NB4 (cell line): Measurements from ENCODE around the gene LYST.

Source experiments
- CTCF ChIP-seq: IDR thresholded peaks from one replicate; pipeline ENCODE4 v1.5.1; 2012; ENCODE audit warnings: low read depth, low read length
- POLR2A ChIP-seq: IDR thresholded peaks from 2 replicates; pipeline ENCODE4 v1.6.1; 2011; ENCODE audit warnings: mild to moderate bottlenecking; ENCODE audit not compliant: insufficient read length; ENCODE audit errors: extremely low read depth
- TF ChIP-seq, protein P1 (sequence below): IDR thresholded peaks from 2 replicates; pipeline ENCODE4 v1.6.1; 2011; ENCODE audit warnings: low read depth, low read length

DNA sequence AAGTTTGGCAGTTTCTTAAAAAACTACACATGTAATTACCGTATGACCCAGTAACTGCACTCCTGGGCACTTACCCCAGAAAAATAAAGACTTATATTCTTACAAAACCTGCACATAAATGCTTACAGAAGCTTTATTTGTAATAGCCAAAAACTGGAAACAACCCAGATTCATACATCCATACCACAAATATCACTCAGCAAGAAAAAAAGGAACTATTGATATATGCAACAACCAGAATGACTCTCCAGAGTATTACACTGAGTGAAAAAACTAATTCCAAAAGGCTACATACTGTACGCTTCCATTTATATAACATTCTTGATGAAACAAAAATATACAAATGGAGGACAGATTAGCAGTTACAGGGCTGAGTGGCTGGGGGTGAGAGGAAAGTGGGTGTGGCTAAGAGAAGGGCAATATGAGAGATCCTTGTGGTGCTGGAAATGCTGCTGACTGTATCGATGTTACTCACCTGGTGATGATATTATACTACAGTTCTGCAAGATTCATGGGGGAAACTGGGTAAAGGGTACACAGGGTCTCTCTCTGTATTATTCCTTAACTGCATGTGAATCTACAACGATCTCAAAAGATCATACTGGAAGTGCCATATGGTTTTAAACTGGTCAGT, 121.1 kb downstream of the LYST start:
- TF ChIP-seq CTCF, result no peak
- TF ChIP-seq POLR2A, result no peak
- TF ChIP-seq, protein P1, sequence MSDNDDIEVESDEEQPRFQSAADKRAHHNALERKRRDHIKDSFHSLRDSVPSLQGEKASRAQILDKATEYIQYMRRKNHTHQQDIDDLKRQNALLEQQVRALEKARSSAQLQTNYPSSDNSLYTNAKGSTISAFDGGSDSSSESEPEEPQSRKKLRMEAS, result no peak
